ENCODE results near the gene EDIL3.

The EDIL3 gene, protein sequence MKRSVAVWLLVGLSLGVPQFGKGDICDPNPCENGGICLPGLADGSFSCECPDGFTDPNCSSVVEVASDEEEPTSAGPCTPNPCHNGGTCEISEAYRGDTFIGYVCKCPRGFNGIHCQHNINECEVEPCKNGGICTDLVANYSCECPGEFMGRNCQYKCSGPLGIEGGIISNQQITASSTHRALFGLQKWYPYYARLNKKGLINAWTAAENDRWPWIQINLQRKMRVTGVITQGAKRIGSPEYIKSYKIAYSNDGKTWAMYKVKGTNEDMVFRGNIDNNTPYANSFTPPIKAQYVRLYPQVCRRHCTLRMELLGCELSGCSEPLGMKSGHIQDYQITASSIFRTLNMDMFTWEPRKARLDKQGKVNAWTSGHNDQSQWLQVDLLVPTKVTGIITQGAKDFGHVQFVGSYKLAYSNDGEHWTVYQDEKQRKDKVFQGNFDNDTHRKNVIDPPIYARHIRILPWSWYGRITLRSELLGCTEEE

DNA sequence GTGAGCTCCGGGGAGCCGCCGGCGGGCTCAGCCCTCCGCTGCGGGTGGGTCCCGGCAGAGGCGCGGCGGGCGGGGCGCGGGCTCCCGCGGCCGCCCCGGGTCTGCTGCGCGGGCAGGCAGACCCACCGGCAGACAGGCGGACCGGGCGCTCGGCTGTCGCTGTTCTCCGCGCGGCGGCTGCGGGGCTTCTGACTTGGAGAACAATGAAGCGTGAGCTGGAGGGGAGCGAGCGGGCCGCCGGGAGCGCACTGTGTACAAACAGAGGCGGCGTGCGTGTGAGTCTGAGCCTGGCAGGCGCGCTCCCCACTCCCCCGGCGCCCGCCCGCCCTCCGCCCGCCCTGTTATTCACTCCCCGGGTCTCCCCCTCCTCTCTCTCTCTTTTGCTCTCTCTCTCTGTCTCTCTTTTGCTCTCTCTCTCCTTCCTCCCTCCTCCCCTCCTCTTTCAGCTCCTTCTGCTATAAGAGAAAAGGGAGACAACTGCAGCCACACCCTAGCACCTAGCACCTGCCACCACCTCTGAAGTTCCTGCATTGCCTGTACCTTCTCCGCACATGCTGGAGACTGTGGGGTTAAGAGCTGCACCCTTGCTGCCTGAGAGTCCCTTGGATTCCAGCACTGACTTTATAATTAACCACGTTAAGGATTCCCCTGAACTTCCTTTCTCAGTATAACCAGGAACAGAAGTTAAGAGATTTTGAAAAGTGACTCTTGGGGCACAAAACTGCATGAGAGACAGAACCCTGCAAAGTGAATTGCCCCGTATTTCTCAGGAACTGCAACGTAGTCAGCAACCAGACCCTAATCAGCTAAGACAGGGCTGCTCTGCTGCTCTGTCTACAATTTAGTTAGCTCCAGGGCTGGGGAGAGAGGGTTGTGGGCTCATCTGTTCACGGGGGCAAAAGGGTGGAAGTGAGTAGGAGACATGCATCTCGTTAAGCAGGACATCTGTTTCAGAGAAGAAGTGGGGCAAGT lies at the start of gene EDIL3:
TSS of gene EDIL3 (minus strand) at position 277 of the 972 bp plus-strand sequence. CDS start 506 bp downstream, outside the sequence.
- DNase-seq (ENCODE audit: low read depth) = no peak

DNA sequence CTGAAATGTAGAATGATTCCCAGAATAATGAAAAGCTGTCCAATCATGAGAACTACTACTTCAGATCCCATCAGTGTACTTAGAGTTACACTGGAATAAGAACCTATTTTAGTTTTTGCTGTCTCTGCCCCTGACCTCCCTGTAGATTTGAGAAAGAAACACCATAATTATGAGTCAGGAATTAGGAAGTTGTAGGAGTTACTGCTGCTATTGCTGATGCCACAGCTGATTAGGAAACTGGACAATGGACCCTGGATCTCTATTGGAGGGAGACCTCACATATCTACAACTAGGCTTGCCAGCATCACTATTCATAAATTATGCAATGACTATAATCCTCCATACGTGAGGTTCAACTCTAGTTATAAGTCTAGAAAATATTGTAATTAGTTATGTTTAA lies 48.8 kb upstream of the EDIL3 start:
- no peak for DNase-seq (ENCODE audit: low read depth)

DNA sequence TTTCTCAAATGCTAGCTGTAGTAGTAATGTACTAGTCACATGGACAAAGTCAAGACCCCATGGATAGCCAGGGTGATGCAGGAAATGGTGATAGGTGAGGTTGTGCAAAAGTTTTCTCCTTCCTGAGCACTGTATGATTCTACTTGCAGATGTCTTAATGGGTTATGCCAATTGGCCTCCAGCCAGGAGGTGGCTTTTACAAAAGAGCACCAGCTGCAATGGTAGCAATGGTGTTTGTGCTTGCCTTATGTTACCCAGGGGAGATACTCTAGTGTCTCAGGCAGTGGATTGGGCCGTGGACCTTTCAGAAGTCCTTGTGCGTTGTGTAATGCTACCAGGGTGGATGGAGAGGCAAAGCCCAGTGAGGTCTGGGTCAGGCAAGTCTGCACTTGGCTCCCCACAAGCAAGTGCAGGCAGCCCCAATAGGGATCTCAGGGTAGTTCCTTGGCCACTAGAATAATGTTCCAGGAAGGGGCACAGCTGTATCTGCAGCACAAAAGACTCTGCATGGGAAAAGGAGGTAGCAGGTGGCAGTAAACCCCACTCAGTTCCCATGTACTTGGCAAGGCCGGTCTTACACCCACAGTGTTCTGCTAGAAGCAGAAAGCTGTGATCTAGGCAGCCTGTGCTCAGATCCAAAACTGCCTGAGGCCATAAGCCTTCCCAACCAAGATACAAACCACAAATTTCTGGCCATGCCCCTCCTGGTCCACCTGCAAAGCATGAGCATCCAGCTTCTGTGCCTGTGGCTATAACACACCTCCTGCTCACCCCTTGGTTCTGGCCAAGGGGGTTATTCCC lies 46.4 kb upstream of the EDIL3 start:
- DNase-seq (ENCODE audit: low read depth) = no peak

DNA sequence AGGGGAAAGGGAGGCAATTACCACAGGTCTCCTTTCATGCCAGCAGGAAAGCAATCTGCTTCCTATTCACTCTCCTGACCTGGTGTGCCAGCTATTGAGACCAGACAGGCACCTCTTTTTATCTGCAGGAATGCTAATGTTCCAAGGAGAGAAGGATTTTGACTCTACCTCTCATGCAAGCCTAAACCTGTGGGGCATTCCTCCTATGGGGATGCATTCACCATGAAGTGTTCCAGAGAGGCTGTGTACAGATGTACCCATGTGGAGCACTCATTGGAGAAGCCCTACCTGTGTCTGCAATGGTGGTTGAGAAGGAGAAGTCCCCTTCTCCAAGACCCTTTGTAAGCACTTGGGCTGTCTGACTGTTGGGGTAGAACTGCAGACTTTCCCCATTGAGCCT lies 45.4 kb upstream of the EDIL3 start:
- no peak for DNase-seq (ENCODE audit: low read depth)

DNA sequence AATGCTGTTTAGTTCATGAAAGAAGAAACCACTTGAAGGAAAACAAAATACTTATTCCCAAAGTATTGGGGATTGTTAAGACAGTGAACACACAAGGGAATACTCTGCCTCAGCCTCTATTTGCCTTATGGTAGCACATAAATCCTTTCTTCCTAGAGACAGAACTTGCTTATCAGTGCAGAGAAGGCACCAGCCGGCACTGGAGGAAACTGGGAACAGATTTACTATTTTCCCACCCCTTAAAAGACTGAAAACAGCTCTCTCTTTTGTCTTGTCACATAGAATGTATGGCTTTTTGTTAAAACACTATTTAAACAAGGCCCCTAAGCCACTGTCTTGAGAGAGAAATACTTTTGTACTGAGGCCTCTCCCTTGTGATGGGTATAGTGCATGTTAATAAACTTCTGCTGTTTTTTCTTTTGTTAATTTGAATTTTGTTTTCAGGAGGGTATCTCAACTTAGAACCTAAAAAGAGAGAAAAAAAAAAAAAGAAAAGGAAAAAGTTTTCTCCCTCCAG lies 40.7 kb upstream of the EDIL3 start:
- DNase-seq (ENCODE audit: low read depth) = no peak

DNA sequence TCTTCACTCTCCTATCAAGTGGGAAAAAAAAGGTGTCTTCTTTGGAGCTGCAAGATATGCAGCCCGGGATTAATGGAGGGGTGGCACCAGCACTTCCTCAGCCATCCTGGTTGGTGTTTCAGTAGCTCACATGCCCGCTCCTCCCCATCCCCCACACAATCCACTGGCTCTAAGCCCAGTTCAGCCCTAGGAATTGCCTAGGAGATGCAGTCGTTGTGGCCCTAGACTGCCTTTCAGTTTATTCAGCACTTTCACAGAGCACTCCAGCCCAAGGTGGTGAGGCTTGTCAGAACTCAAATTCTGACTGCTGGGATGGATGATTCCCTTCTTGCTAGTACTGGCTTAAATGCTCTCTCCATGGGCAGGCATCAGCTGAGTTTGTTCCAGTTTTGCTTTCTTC lies 35.1 kb upstream of the EDIL3 start:
- no peak for DNase-seq (ENCODE audit: low read depth)

DNA sequence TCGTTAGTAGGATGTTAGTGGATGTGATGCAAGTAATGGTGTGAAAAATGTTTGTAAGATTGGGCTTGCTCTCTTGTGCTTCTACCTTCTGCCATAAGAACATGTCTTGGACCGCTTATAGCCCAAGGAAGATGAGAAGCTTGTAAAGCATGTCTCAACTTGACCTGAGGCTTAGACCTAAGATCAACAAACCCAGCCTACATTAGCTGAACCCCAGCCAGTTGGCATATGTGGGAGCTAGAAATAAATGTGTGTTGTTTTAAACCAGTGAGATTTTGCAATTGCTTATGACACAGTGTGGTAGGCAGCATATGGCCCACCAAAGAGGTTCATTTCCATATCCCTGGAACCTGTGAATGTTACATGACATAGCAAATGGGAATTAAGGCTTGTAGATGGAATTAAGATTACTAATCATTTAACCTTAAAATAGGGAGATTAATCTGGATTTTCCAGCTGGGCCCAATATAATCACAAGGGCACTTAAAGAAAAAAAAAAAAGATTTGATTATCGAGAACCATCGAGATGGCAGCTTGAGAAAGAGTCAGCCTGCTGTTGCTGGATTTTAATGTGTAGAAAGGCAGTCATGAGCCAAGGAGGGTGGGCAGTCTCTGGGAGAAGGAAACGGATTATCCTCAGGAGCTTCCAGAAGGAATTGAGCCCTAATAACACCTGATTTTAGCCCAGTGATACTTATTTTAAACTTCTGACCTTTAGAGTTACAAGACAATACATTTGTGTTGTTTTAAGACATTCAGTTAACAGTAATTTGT lies 27.3 kb upstream of the EDIL3 start:
- no peak for DNase-seq (ENCODE audit: low read depth)

DNA sequence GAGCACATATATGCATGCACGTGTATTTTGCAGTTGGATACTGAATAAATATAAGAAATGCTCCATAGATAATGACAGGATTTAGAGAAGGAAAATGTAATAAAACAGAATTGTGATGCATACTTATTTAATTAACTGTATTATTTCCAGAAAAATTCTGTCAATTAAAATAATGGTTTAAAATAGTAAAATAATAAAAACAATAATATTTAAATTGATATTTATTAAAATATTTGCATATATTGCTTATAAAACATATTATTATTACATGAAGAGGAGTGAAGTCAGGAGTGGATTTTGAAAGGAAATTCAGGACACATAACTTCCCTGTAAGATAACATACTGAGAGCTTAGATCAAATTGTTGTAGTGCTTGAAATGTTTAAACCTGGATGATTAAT lies 21.4 kb upstream of the EDIL3 start:
- DNase-seq (ENCODE audit: low read depth) = no peak

DNA sequence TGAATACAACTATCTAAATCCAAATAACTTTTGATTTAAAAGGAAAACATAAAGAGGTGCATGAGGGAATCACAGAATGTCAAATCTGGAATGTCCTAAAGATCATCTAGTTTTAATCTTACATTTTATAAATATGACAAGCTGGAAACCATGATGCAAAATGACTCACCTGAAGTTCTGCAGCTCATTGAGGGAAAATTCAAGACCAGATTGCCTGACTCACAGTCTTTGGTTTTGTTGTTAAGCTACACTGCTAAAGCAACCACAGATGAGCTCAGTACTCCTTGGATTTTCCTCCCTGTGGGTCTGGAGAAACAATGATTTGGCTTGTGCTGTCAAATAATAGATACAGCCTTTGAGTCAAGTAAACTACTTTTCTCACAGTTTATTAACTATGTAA lies 19.1 kb upstream of the EDIL3 start:
- DNase-seq (ENCODE audit: low read depth) = no peak

DNA sequence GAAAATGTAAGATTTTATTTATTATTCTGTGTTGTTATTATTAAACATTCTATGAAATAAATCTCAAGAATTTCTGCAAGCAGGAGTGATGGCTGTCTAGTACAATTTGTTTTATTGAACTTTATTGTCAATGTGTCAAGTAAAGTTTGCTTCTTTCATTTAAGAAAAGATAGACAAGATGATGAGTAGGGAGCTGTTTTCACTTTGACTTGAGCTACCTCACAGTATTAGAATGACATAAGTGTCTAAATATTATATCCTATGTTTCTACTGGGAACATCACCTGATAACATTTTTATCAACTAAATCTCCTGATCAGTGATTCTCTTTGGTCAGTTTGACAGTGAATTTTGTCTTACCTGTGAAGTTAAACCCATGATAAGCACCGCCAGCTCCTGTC lies 12.7 kb upstream of the EDIL3 start:
- no peak for DNase-seq (ENCODE audit: low read depth)

DNA sequence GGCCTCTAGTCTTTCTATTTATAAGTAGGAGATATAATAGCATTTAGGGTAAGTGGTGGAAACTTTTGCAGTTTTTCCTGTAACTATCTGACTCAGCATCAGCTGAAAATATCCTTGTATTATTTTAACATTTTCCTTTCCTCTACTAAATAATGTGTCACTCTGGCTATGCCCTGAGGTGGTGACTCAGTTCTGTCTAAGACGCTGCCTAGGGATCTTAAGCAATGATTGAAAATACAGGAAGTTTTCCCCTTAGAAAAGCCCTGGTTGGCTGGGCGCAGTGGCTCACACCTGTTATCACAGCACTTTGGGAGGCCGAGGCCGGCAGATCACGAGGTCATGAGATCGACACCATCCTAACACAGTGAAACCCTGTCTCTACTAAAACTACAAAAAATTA lies 9.3 kb upstream of the EDIL3 start:
- no peak for DNase-seq (ENCODE audit: low read depth)

DNA sequence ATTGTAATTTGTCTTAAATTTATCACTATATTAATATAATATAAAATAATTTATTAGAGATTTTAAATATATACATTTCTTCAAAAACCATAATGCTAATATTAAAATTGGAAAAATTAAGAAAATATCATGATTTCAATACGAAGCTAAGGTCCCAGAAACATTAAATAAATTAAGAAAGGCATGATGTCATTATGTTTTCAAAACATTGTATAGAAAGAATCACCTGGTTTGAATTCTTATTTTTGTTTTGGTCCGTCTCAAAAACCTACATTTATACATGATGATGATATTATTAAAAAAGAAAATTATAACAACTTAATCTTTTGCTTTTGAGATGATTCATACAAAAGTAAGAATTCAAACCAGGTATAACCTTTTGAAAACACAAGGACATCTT lies 8.2 kb upstream of the EDIL3 start:
- no peak for DNase-seq (ENCODE audit: low read depth)

DNA sequence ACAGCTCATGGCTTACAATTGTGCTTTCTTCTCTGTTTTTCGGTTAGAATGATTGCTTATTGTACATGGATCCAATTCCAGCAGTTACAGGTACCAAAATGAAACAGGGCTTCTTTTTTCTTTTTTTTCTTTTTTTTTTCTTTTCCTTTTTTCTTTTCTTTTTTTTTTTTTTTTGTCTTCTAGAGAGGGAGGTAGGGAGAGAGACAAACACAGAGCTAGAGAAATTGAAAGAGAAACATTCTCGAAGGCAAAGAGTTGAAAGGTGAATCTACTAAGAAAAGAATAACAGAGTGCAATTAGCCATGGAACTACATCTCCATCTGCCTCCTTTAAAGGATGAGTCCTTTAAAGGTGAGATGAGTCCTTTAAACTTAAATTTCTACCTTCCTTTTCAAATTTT lies 1.0 kb upstream of the EDIL3 start:
- no peak for DNase-seq (ENCODE audit: low read depth)

DNA sequence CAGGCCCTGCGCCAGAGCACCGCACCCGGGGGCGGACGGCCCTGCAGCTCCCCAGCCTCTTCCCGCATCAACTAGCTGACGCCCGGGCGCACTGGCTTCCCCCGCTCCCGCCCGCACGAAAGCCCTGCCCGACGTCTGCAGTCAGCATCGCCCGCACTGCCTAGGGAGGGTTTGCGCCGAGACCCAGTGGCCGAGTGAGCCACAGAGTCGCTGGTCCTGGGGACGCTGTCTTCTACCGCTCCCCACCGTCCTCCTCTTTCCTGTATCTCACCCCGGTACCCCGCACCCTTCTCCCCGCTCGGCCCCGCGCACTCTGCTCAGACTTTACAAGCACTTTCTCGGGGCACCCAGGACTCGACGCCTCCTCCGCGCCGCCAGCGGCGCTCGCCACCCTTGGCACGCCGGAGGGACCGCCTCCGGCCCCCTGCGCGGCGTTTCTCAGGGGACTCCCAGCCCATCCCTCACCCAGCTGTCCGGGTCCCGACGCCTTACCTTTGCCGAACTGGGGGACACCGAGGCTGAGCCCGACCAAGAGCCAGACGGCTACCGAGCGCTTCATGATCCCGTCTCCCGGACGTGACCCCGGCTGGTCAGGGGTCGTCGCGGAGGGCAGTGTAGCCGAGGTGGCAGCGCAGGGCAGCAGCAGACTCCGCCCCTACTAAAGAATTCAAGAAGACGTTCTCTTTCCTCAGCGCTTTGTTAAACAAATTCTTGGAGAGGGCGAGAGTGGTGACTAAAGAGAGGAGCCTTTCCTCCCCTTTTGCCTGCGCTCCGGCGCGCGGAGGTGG lies 670 bp downstream of the EDIL3 start:
- DNase-seq (ENCODE audit: low read depth) = no peak

DNA sequence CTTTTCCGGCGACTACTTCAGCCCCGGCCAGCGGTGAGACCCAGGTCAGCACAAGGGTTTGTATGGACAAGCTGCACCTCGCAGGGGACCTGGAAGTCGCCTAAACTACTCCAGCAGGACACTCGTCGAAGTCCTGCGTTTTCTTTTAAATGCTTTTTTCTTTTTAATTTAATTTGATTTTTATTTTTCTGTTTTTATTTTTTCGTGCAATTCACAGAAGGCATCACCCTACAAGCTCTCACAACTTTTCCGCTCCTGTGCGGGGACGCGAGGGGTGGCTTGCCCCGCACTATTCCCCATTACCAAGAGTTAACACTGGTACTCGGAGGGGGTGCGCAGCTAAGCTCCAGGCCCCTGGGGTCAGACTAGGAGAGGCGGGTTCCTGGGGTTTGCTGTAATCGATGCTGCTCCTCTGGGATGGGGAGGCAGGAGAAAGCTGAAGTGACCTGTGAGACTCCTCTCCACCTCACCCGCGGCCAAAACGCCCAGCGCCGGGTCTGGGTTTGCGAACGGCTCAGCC lies 1.3 kb downstream of the EDIL3 start:
- DNase-seq (ENCODE audit: low read depth) = no peak

DNA sequence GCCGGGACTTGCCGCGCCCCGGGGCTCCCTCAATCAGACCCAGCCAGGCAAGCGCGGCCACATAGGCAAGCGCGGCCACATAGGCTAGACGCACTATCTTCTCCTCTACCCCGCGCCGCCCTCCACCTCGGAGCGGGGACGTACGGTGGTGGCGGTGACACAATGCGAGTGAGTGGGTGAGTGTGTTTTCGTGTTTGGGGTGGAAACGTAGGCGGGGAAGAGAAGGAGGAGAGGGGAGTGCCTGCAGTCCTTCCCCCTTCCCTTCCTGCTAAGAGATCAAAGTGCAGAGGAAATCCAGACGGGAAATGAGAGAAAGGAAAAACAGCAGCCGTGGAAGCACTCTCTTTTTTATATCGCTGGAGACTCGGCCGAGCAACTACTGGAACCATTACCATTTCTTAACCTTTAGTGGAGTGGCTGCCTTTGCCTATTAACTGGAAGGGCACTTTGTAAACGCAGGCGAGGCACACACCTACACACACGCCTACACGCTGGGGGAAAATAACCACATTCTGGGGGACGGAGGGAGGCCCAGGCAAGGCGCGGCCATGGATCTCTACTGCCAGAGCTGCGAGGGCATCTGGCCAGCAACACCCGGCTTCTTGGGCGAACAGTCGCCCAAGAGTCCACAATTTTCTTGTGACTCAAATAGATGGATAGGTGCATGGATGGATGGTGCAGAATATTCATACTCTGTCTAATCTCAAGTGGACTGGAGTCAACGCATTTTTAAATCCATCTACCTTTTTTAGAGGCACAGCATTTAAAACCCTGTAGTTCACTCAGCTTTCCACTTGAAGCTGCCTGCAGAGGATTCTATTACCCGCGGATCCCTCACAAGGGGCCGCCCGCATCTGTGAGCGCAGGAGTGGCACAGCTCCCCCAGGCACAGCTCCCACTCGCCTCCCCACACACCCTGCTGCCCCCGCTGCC lies 2.1 kb downstream of the EDIL3 start:
- no peak for DNase-seq (ENCODE audit: low read depth)

DNA sequence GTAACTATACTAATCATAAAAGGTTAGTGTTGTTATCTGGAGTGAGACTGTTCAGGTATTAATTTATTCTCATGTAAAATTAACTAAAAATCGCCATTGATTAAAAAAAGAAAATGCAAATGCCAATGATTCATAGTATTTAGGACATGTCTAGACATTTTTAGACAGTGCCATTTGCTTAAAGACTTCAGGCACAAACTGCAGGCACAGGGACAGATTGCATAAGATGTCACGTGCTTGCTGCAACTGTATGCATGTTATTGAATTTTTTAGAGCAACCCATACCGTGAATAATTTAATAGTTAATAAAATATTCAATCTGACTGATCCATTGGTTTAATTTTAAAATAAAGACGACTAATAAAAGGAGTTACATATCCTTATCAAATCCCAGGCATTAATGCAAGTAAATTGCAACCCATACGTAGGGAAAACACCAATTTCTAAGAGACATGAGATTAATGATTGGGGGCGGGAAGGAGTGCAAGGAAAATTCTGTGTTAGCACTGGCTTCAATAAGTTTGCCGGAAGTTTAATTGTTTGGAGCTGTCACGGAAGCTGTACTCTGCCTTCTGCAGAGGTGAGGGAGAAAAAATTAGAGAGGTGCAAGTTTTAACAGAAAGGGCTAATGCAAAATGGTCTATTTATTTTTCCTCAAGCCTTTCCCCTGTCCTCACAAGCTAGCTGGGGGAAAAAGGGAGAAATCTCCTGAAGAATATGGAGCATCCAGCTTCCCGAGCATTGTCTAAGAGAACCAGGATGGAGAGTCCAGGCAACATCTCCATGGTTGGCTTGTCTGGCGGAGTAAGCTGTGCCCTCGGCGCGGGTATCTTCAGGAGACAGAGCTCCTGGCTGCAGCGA lies 2.9 kb downstream of the EDIL3 start:
- DNase-seq (ENCODE audit: low read depth) = no peak

DNA sequence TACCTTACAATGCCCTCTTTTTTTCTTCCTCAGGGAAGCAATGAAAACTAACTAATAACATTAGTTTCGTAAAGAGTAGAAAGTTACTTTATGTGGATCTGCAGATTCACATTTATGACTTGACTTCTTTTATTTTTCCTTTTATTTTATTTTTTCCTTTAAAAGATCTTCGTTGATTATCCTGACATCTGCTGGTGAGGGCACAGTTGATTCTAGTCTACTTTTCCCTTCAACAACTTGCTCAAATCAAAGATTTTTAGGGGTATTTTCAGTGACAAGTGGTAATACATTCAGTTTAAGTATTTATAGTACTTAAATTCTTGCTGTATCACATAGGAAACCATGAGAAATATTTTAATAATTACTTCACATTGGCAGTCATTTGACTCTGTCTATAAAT lies 4.9 kb downstream of the EDIL3 start:
- no peak for DNase-seq (ENCODE audit: low read depth)

Data from activated T-cell treated with anti-CD3 and anti-CD28 coated beads for 1 hour (primary cell).